ENCODE measurements around the gene TRPV6.

DNA sequence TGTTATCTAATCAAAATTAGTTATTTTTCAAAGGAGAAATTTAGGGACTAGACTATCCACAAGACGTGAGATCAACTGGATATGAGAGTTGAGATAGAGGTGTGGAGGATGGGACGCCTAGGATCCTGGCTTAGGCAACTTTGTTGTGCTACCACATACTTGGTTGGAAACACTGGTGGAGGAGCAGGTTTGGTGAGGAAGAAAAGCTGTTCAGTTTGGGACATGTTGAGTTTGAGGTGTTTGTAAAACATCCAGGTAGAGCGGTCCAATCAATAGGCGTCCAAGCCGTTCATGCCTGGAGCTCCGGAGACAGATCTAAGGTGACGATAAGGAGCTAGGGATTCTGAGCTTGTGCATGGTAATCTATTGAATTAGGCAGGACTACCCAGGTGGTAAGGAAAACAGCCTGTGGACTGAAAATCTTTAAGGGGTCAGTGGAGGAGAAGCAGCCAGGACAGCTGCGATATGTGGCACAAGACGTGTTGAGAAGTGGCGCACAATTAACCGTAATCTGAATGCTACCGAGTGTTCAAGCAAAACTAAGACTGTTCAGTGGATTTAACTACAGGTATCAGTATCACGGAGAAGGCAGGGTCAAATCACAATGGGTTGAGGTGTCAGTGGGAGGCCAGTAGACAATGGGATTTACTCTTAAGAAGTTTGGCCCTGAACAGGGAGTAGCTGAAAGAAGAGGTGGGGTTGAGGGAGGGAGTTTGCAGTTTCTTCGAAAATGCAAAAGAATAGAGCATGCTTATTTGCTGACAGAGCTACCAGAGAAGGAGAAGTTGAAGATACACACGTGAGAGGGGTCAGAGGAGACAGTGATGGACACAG is 16.1 kb upstream of the TRPV6 start:
- TF ChIP-seq, protein P1, sequence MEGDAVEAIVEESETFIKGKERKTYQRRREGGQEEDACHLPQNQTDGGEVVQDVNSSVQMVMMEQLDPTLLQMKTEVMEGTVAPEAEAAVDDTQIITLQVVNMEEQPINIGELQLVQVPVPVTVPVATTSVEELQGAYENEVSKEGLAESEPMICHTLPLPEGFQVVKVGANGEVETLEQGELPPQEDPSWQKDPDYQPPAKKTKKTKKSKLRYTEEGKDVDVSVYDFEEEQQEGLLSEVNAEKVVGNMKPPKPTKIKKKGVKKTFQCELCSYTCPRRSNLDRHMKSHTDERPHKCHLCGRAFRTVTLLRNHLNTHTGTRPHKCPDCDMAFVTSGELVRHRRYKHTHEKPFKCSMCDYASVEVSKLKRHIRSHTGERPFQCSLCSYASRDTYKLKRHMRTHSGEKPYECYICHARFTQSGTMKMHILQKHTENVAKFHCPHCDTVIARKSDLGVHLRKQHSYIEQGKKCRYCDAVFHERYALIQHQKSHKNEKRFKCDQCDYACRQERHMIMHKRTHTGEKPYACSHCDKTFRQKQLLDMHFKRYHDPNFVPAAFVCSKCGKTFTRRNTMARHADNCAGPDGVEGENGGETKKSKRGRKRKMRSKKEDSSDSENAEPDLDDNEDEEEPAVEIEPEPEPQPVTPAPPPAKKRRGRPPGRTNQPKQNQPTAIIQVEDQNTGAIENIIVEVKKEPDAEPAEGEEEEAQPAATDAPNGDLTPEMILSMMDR (conservative IDR thresholded peaks at IDR 0.05; ENCODE audit: low read depth, low read length), result no peak
- no peak for TF ChIP-seq RCOR1 (IDR thresholded peaks at IDR 0.05; ENCODE audit: insufficient replicate concordance, low read length)
- TF ChIP-seq POLR2A (IDR thresholded peaks at IDR 0.05; ENCODE audit: low read depth, low read length), result no peak
- TF ChIP-seq CEBPB (IDR thresholded peaks at IDR 0.05; ENCODE audit: low read depth, low read length), result no peak
- no peak for TF ChIP-seq RAD21 (IDR thresholded peaks at IDR 0.05; ENCODE audit: low read length)
- no peak for TF ChIP-seq MAZ (IDR thresholded peaks at IDR 0.05; ENCODE audit: borderline replicate concordance, low read depth, low read length)
- no peak for TF ChIP-seq CHD1 (IDR thresholded peaks at IDR 0.05; ENCODE audit: low read depth, low read length)
- TF ChIP-seq, protein P2, sequence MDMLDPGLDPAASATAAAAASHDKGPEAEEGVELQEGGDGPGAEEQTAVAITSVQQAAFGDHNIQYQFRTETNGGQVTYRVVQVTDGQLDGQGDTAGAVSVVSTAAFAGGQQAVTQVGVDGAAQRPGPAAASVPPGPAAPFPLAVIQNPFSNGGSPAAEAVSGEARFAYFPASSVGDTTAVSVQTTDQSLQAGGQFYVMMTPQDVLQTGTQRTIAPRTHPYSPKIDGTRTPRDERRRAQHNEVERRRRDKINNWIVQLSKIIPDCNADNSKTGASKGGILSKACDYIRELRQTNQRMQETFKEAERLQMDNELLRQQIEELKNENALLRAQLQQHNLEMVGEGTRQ (IDR thresholded peaks at IDR 0.05; ENCODE audit: low read depth, low read length), result no peak
- no peak for TF ChIP-seq RFX5 (IDR thresholded peaks at IDR 0.05; ENCODE audit: low read depth, low read length)
- no peak for TF ChIP-seq SMC3 (IDR thresholded peaks at IDR 0.05; ENCODE audit: low read depth, low read length)
- TF ChIP-seq MAFK (IDR thresholded peaks at IDR 0.05; ENCODE audit: low read depth, low read length), result no peak
